Measurements from ENCODE around the gene EML1. TPM values are rescaled to one million over a fixed set of nuclear protein-coding genes. Genes with fewer than 3 reads are reported as not detected.

Gene EML1
- total RNA-seq, 1 donor from 2014 or later, result 36.4 TPM

- H3K4me3 Mint-ChIP-seq (ENCODE audit: unreplicated experiment), result no peak overlapping the region
- H3K27ac Mint-ChIP-seq (ENCODE audit: unreplicated experiment), result no peak overlapping the region
- H3K27me3 Mint-ChIP-seq (ENCODE audit: low read depth), result peaks cover 5% of the 10 kb centered on the region
- H3K36me3 Mint-ChIP-seq (ENCODE audit: low read depth), result no peaks in the 10 kb centered on the region
- peaks cover 3% of the 10 kb centered on the region for H3K4me1 Mint-ChIP-seq (ENCODE audit: low read depth)
- DNase-seq (ENCODE audit: low spot score), result no peak
- no peaks in the 10 kb centered on the region for H3K9me3 Mint-ChIP-seq (ENCODE audit: low read depth)
- TF ChIP-seq CTCF (IDR thresholded peaks at IDR 0.05), result no peak
Measured at GRCh38 chr14:99958380-99958779, 165.2 kb downstream of the EML1 start.

- Mint-ChIP-seq H3K27ac (ENCODE audit: unreplicated experiment) (no peak overlapping the region), H3K9me3 (ENCODE audit: low read depth) (no peaks in the 10 kb centered on the region), H3K36me3 (ENCODE audit: low read depth) (no peaks in the 10 kb centered on the region), H3K27me3 (ENCODE audit: low read depth) (peaks cover 5% of the 10 kb centered on the region), H3K4me3 (ENCODE audit: unreplicated experiment) (no peak overlapping the region), H3K4me1 (ENCODE audit: low read depth) (peaks cover 3% of the 10 kb centered on the region)
- no peak for TF ChIP-seq CTCF (IDR thresholded peaks at IDR 0.05)
- no peak for DNase-seq (ENCODE audit: low spot score)
Measured at GRCh38 chr14:99961826-99962518, 168.8 kb downstream of the EML1 start.

- Mint-ChIP-seq H3K4me3 (ENCODE audit: unreplicated experiment) (no peak overlapping the region), H3K27me3 (ENCODE audit: low read depth) (peaks cover 3% of the 10 kb centered on the region), H3K9me3 (ENCODE audit: low read depth) (no peaks in the 10 kb centered on the region), H3K36me3 (ENCODE audit: low read depth) (no peaks in the 10 kb centered on the region), H3K4me1 (ENCODE audit: low read depth) (peaks cover 25% of the 10 kb centered on the region), H3K27ac (ENCODE audit: unreplicated experiment) (no peak overlapping the region)
- DNase-seq (ENCODE audit: low spot score), result no peak
- TF ChIP-seq CTCF (IDR thresholded peaks at IDR 0.05), result no peak
Measured at GRCh38 chr14:99964979-99965378, 171.8 kb downstream of the EML1 start.

GRCh38 chr14:99966037-99966835 is 173.0 kb downstream of the EML1 start:
- Mint-ChIP-seq H3K4me1 (ENCODE audit: low read depth) (peaks cover 26% of the 10 kb centered on the region), H3K4me3 (ENCODE audit: unreplicated experiment) (no peak overlapping the region), H3K36me3 (ENCODE audit: low read depth) (no peaks in the 10 kb centered on the region), H3K27ac (ENCODE audit: unreplicated experiment) (no peak overlapping the region), H3K27me3 (ENCODE audit: low read depth) (peaks cover 3% of the 10 kb centered on the region), H3K9me3 (ENCODE audit: low read depth) (no peaks in the 10 kb centered on the region)
- no peak for TF ChIP-seq CTCF (IDR thresholded peaks at IDR 0.05)
- DNase-seq (ENCODE audit: low spot score), result no peak

- TF ChIP-seq CTCF (IDR thresholded peaks at IDR 0.05), result no peak
- peaks cover 3% of the 10 kb centered on the region for H3K27me3 Mint-ChIP-seq (ENCODE audit: low read depth)
- no peak for DNase-seq (ENCODE audit: low spot score)
- H3K9me3 Mint-ChIP-seq (ENCODE audit: low read depth), result no peaks in the 10 kb centered on the region
- no peak overlapping the region for H3K27ac Mint-ChIP-seq (ENCODE audit: unreplicated experiment)
- H3K4me3 Mint-ChIP-seq (ENCODE audit: unreplicated experiment), result no peak overlapping the region
- no peaks in the 10 kb centered on the region for H3K36me3 Mint-ChIP-seq (ENCODE audit: low read depth)
- peaks cover 26% of the 10 kb centered on the region for H3K4me1 Mint-ChIP-seq (ENCODE audit: low read depth)
Measured at GRCh38 chr14:99966912-99967311, 173.7 kb downstream of the EML1 start.
